Measurements from ENCODE around the gene HMCN1.

HMCN1 gene

GRCh38 chr1:185920602-185921001 lies 186.4 kb downstream of the HMCN1 start:
- DNase-seq = no peak

- DNase-seq = no peak
Observed at GRCh38 chr1:185921636-185922035, 187.4 kb downstream of the HMCN1 start.

- DNase-seq = no peak
Observed at GRCh38 chr1:185926588-185926987, 192.4 kb downstream of the HMCN1 start.

GRCh38 chr1:185929776-185930175 lies 195.6 kb downstream of the HMCN1 start:
- no peak for DNase-seq

- DNase-seq = no peak
Observed at GRCh38 chr1:185931438-185931837, 197.2 kb downstream of the HMCN1 start.

GRCh38 chr1:185933580-185933979 lies 199.4 kb downstream of the HMCN1 start:
- DNase-seq = no peak

GRCh38 chr1:185934476-185935189 lies 200.4 kb downstream of the HMCN1 start:
- no peak for DNase-seq

- no peak for DNase-seq
Observed at GRCh38 chr1:185935360-185935759, 201.2 kb downstream of the HMCN1 start.

- no peak for DNase-seq
Observed at GRCh38 chr1:185936641-185937040, 202.4 kb downstream of the HMCN1 start.

GRCh38 chr1:185938396-185938795 lies 204.2 kb downstream of the HMCN1 start:
- no peak for DNase-seq

GRCh38 chr1:185939142-185939541 lies 205.0 kb downstream of the HMCN1 start:
- no peak for DNase-seq

GRCh38 chr1:185942961-185943360 lies 208.8 kb downstream of the HMCN1 start:
- DNase-seq = no peak

- no peak for DNase-seq
Observed at GRCh38 chr1:185956881-185957280, 222.7 kb downstream of the HMCN1 start.

- DNase-seq = no peak
Observed at GRCh38 chr1:185957441-185958363, 223.5 kb downstream of the HMCN1 start.

- DNase-seq = no peak
Observed at GRCh38 chr1:185960422-185961321, 226.5 kb downstream of the HMCN1 start.

- DNase-seq = no peak
Observed at GRCh38 chr1:185961664-185962063, 227.5 kb downstream of the HMCN1 start.

- DNase-seq = no peak
Observed at GRCh38 chr1:185964946-185965345, 230.8 kb downstream of the HMCN1 start.

GRCh38 chr1:185965870-185966269 lies 231.7 kb downstream of the HMCN1 start:
- no peak for DNase-seq

GRCh38 chr1:185966471-185966870 lies 232.3 kb downstream of the HMCN1 start:
- no peak for DNase-seq

GRCh38 chr1:185969028-185969427 lies 234.8 kb downstream of the HMCN1 start:
- no peak for DNase-seq

- DNase-seq = no peak
Observed at GRCh38 chr1:185969524-185969991, 235.4 kb downstream of the HMCN1 start.

GRCh38 chr1:185971688-185972087 lies 237.5 kb downstream of the HMCN1 start:
- no peak for DNase-seq

All from cortex of kidney (tissue), 1 donor.